Spleen (tissue), 7 donors: ENCODE data around the gene ZMYM4.

Experiments used
- POLR2A ChIP-seq, 3 donors: fragments of 450-650 bp; IDR thresholded peaks; one replicate each; pipeline ENCODE4 v1.5.1; 2017; ENCODE audit warnings: antibody characterized with exemption in 3 of 3, mild to moderate bottlenecking in 1 of 3
- POLR2AphosphoS5 ChIP-seq, 3 donors: sonication (generic); formaldehyde crosslinking; IDR thresholded peaks; one replicate each; pipeline ENCODE4 v1.5.1; 2017; ENCODE audit warnings: antibody characterized with exemption in 3 of 3
- TF ChIP-seq, protein P1 (sequence below), 11 experiments: fragments of 200-600 bp in 7 of 11; fragments of 450-650 bp in 4 of 11; sonication (generic) in 4 of 11; IDR thresholded peaks in 8 of 11; conservative IDR thresholded peaks in 3 of 11; 1 replicate in 7 of 11; 2 replicates in 4 of 11; pipeline versions ENCODE4 v1.4.0 to v1.8.0; 2016 to 2021; ENCODE audit warnings: antibody characterized with exemption in 11 of 11, inconsistent platforms in 4 of 11, mild to moderate bottlenecking in 1 of 11
- donor health status: DM: no; HTN: no; CAD: no; lungs with moderate emphysema.
- donor health status: DM: no; HTN: no; CAD: no.
- donor health status: DM: no; HTN: no; CAD: no.

DNA sequence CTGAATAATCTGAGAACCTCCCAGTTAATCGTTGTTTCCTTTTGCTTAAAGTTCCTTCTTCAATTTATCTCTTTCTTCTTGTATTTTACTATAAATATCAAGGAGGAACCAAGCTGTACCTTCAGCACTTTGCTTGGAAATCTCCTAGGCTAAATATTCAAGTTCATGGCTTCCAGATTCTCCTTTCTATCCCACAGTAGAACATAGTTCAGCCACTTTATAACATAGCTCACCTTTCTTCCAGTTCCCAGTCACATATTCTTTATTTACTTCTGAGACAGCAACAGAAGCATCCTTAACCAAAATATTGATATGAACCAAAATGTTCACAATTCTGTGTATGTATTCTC, 11.0 kb downstream of the ZMYM4 start:
- TF ChIP-seq, protein P1, sequence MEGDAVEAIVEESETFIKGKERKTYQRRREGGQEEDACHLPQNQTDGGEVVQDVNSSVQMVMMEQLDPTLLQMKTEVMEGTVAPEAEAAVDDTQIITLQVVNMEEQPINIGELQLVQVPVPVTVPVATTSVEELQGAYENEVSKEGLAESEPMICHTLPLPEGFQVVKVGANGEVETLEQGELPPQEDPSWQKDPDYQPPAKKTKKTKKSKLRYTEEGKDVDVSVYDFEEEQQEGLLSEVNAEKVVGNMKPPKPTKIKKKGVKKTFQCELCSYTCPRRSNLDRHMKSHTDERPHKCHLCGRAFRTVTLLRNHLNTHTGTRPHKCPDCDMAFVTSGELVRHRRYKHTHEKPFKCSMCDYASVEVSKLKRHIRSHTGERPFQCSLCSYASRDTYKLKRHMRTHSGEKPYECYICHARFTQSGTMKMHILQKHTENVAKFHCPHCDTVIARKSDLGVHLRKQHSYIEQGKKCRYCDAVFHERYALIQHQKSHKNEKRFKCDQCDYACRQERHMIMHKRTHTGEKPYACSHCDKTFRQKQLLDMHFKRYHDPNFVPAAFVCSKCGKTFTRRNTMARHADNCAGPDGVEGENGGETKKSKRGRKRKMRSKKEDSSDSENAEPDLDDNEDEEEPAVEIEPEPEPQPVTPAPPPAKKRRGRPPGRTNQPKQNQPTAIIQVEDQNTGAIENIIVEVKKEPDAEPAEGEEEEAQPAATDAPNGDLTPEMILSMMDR (IDR thresholded peaks at IDR 0.05 in 8 of 11, conservative IDR thresholded peaks at IDR 0.05 in 3 of 11) = no peak
- TF ChIP-seq POLR2A (IDR thresholded peaks at IDR 0.05) (no peak), POLR2AphosphoS5 (IDR thresholded peaks at IDR 0.05) (no peak)
